HG03175 (cell line): ENCODE results near the gene RTN4.
"Not testable (repeated sequence)": the region's sequence is repeated elsewhere in the genome, so short reads cannot be mapped to it uniquely, and the experiment has no call there.

Source experiments
- ATAC-seq: cut with Tn5 transposase; IDR thresholded peaks from one replicate; pipeline ENCODE4 v1.9.1; 2021; ENCODE audit warnings: mild to moderate bottlenecking, moderate library complexity; ENCODE audit not compliant: unreplicated experiment

The RTN4 gene

GRCh38 chr2:55076019-55076418, 25.8 kb upstream of the RTN4 start:
- ATAC-seq: not testable (repeated sequence)

GRCh38 chr2:55073000-55073983, 23.0 kb upstream of the RTN4 start:
- no peak for ATAC-seq

- no peak for ATAC-seq
These were observed 13.6 kb upstream of the RTN4 start for GRCh38 chr2:55063713-55064323.

GRCh38 chr2:55063226-55063625, 13.0 kb upstream of the RTN4 start:
- ATAC-seq: no peak

- ATAC-seq: no peak
These were observed 12.5 kb upstream of the RTN4 start for GRCh38 chr2:55062754-55063153.

GRCh38 chr2:55061523-55062344, 11.5 kb upstream of the RTN4 start:
- ATAC-seq: no peak

GRCh38 chr2:55059793-55060192, 9.5 kb upstream of the RTN4 start:
- no peak for ATAC-seq

- ATAC-seq: no peak
These were observed 7.2 kb upstream of the RTN4 start for GRCh38 chr2:55057474-55057873.

- no peak for ATAC-seq
These were observed 5.8 kb upstream of the RTN4 start for GRCh38 chr2:55056024-55056521.

GRCh38 chr2:55054106-55054875, 4.0 kb upstream of the RTN4 start:
- no peak for ATAC-seq

- not testable (repeated sequence) for ATAC-seq
These were observed 3.0 kb upstream of the RTN4 start for GRCh38 chr2:55053225-55053624.

GRCh38 chr2:55052129-55053061, 2.1 kb upstream of the RTN4 start:
- no peak for ATAC-seq

- ATAC-seq: no peak
These were observed 995 bp upstream of the RTN4 start for GRCh38 chr2:55051026-55051866.

GRCh38 chr2:55049821-55050099, 491 bp downstream of the RTN4 start:
- no peak for ATAC-seq

- ATAC-seq: peak; percentile 12
These were observed 1.0 kb downstream of the RTN4 start for GRCh38 chr2:55049043-55049820.

- ATAC-seq: no peak
These were observed 1.7 kb downstream of the RTN4 start for GRCh38 chr2:55048508-55049042.

GRCh38 chr2:55047677-55048299, 2.5 kb downstream of the RTN4 start:
- ATAC-seq: no peak
